ENCODE data around the gene EYS. TPM values are rescaled to one million over a fixed set of nuclear protein-coding genes. Genes with fewer than 3 reads are reported as not detected.

Gene EYS
- total and polyA plus RNA-seq, 2 of the 8 experiments (the other 6 are each of a cell fraction or from before 2014, with no cell fraction given) = 0.05 to 0.13 TPM

- no peaks in the 10 kb centered on the region for H3K79me2 ChIP-seq (ENCODE audit: control insufficient read depth in 1 of 2, insufficient read depth in 2 of 2, low read length in 2 of 2)
- H3K79me1 ChIP-seq (ENCODE audit: low read depth, low read length) = no peaks in the 10 kb centered on the region
- DNase-seq (ENCODE audit: low read depth in 1 of 2, low spot score in 2 of 2) = no peak
- H4K8ac ChIP-seq (ENCODE audit: extremely low read depth, insufficient read depth, low read length) = no peak overlapping the region
- ChIA-PET CTCF (ENCODE audit: partially characterized antibody) (no interaction called here), POLR2A (ENCODE audit: partially characterized antibody) (interaction anchor here (0.6 kb wide), 1 partner anchor 508 kb away, joined by 4 read pairs; no protein-coding TSS in a partner anchor)
- H3K4me3 ChIP-seq (ENCODE audit: extremely low read depth in 1 of 4, insufficient read depth in 2 of 4, low read depth in 3 of 4, low read length in 4 of 4) = no peak overlapping the region
- 25% methylated on average over 1 of the region's 1 CpG; no CpG with 5 or more reads in 1 of the 2 experiments for WGBS, 2 experiments (ENCODE audit: extremely low coverage in 1 of 2, insufficient coverage in 1 of 2, insufficient read length in 1 of 2, insufficient replicate concordance in 2 of 2, low coverage in 1 of 2, low lambda C conversion rate in 2 of 2, missing lambda C conversion rate in 1 of 2)
- no peak overlapping the region for H2BK12ac ChIP-seq (ENCODE audit: low read depth, low read length)
- H3K14ac ChIP-seq (ENCODE audit: insufficient read length) = no peak overlapping the region
- no peak overlapping the region for H3K18ac ChIP-seq (ENCODE audit: extremely low read depth, low read length)
- H3K9me3 ChIP-seq (ENCODE audit: insufficient read depth in 2 of 2, low read depth in 1 of 2, low read length in 1 of 2) = no peaks in the 10 kb centered on the region
- H3K9ac ChIP-seq (replicated peaks in 1 of 4; ENCODE audit: extremely low read depth in 1 of 4, low read depth in 3 of 4, low read length in 3 of 4) = no peak overlapping the region
- no peak overlapping the region for H2AK5ac ChIP-seq (ENCODE audit: low read depth, low read length)
- H3K56ac ChIP-seq (replicated peaks; ENCODE audit: insufficient read length, low read depth, low read length) = no peak overlapping the region
- no peak overlapping the region for H2BK120ac ChIP-seq (replicated peaks; ENCODE audit: low read depth, low read length)
- no peak overlapping the region for H3K23ac ChIP-seq (ENCODE audit: insufficient read length)
- H2BK20ac ChIP-seq (ENCODE audit: low read length) = no peak overlapping the region
- no peaks in the 10 kb centered on the region for H3K4me1 ChIP-seq (replicated peaks in 1 of 4; ENCODE audit: control insufficient read depth in 3 of 4, insufficient read depth in 4 of 4, low read length in 3 of 4)
- H3K4me2 ChIP-seq (ENCODE audit: insufficient read depth in 1 of 2, low read depth in 2 of 2, low read length in 2 of 2) = no peak overlapping the region
- no peak overlapping the region for H3K4ac ChIP-seq (replicated peaks; ENCODE audit: insufficient read length, low read depth, low read length)
- H2BK15ac ChIP-seq (ENCODE audit: low read length) = no peak overlapping the region
- no peaks in the 10 kb centered on the region for H4K20me1 ChIP-seq (replicated peaks in 1 of 2; ENCODE audit: control insufficient read depth in 1 of 2, insufficient read depth in 2 of 2, low read length in 2 of 2)
- no peak overlapping the region for H3K27ac ChIP-seq (ENCODE audit: low read depth, low read length)
- no peak overlapping the region for H2BK5ac ChIP-seq (ENCODE audit: low read depth, low read length)
- no peaks in the 10 kb centered on the region for H3K27me3 ChIP-seq (replicated peaks in 1 of 4; ENCODE audit: control insufficient read depth in 3 of 4, extremely low read depth in 1 of 4, insufficient read depth in 3 of 4, low read length in 3 of 4)
- no peak for FAIRE-seq
- H3K36me3 ChIP-seq (ENCODE audit: control insufficient read depth in 2 of 4, insufficient read depth in 4 of 4, low read length in 3 of 4) = no peaks in the 10 kb centered on the region
- H2AFZ ChIP-seq (ENCODE audit: low read length) = no peak overlapping the region
- no peak overlapping the region for H4K5ac ChIP-seq (ENCODE audit: insufficient read length, low read depth, low read length)
- no peaks in the 10 kb centered on the region for H3K23me2 ChIP-seq (ENCODE audit: low read depth, low read length)
- no peak overlapping the region for H4K91ac ChIP-seq (replicated peaks; ENCODE audit: insufficient read length, low read length)
- TF ChIP-seq TEAD4 (IDR thresholded peaks at IDR 0.05; ENCODE audit: low read depth, low read length) (no peak), FOSL1 (IDR thresholded peaks at IDR 0.05; ENCODE audit: insufficient read depth, low read depth, low read length) (no peak), POLR2AphosphoS5 (IDR thresholded peaks at IDR 0.05; ENCODE audit: low read depth, low read length) (no peak), EZH2 (IDR thresholded peaks at IDR 0.05; ENCODE audit: low read depth, low read length, severe bottlenecking) (no peak), MAFK (IDR thresholded peaks at IDR 0.05; ENCODE audit: low read depth, low read length) (no peak), TAF1 (IDR thresholded peaks at IDR 0.05; ENCODE audit: low read depth, low read length) (no peak), SIX5 (IDR thresholded peaks at IDR 0.05; ENCODE audit: low read depth, low read length) (no peak), CREB1 (IDR thresholded peaks at IDR 0.05) (no peak), NANOG (IDR thresholded peaks at IDR 0.05; ENCODE audit: insufficient read depth, low read depth, low read length, poor library complexity, severe bottlenecking) (no peak), E2F6 (IDR thresholded peaks at IDR 0.05) (no peak), BACH1 (IDR thresholded peaks at IDR 0.05; ENCODE audit: low read length) (no peak), ATF3 (IDR thresholded peaks at IDR 0.05; ENCODE audit: insufficient read depth, low read depth, low read length) (no peak), CHD1 (IDR thresholded peaks at IDR 0.05; ENCODE audit: low read depth, low read length) (no peak)
Observed at GRCh38 chr6:65123521-65123920, 583.5 kb downstream of the EYS start.

Measured in H1 (cell line).